ENCODE measurements around the gene TMEM117.

Gene TMEM117

DNA sequence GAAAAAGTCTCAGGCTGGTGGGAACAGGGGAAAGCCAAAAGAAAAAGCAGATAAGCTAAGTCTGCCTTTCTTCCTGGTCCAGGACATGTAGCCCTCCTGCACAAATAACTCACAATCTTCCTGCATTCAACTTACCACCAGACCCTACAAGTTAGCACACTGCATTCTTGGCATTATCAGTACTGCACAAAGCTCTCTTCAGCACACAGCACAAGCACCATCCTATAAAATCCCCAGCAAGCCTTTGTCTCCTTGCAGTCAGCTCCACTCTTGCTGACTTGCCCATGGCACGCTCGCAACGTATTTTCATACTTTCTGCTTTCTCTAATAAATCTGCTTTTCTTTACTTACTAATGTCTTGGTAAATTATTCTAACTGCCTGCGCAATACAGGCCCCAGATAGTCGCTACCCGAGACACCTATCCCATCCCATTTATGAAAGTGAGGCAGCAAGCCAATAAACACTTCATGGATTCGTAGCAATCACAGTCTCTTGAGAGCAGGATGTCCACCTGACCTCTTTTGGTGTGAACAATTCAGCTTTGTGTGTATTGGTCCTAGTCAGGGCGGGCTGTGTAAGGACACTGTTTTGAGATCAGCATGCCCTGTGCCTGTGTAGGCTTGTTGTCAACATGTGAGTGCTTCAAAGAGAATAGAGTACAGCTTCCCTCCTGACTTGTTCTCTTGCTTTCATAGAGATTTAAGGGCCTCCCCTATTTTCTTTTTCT is 49.0 kb downstream of the TMEM117 start:
- Mint-ChIP-seq H3K27me3 (no peaks in the 10 kb centered on the region), H3K4me3 (no peak overlapping the region), H3K4me1 (no peaks in the 10 kb centered on the region), H3K27ac (no peak overlapping the region), H3K36me3 (no peaks in the 10 kb centered on the region), H3K9me3 (no peaks in the 10 kb centered on the region)
- DNase-seq, result no peak
- CTCF ChIA-PET, result interaction anchor here (0.5 to 3.9 kb wide), 2 partner anchors 160 to 441 kb away, joined by 3 to 40 read pairs; no protein-coding TSS in a partner anchor

DNA sequence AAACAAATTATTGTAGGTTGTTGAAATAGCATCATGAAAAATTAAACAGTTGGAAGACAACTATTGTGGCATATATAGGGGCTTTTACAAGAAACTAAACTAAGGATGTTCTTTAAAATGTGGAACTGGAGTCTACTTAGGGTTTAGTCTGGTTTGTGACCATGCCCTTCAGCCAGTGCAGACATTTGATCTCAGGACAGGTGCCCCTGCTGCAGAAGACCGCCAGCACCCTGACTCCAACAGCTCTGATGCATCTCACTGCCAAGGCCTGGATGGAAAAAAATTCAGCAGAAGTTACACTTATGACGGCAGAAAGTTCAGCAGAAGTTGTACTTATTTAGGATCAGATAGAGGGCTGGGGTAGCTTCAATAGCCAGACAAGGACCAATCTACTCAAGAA is 51.5 kb downstream of the TMEM117 start:
- Mint-ChIP-seq H3K4me3 (no peak overlapping the region), H3K4me1 (no peaks in the 10 kb centered on the region), H3K27me3 (no peaks in the 10 kb centered on the region), H3K27ac (no peak overlapping the region), H3K9me3 (no peaks in the 10 kb centered on the region), H3K36me3 (no peaks in the 10 kb centered on the region)
- CTCF ChIA-PET, result no interaction called here
- no peak for DNase-seq

DNA sequence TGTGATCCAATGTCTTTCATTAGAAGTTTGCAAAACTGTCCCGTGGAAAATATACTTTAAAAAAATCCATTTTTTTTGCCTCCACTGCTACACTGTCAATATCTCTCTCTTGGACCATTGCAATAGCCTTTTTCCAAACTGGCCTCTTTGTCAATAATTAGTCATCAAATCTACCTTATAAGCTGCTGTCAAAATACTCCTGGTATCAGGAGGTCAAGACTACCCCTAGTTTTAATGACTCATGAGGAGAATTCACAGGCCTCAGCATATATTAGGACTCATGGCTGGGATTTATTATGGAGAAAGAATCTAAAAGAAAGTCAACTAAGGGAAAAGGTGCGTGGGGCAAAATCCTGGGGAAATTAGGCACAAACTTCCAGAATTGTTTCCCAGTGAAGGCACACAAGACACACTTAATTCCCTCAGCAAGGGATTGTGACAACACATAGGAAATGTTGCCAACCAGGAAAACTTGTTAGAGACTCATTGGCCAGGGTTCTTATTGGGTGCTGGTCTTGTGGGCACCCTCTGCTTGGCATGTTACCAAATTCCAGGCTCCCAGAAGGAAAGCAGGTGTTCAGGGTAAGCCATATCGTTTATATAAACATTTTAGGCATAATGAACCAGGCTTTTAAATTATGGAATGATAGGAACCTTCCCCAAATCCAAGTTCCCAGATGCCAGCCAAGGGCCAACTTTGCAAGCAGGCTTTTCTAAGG is 56.1 kb downstream of the TMEM117 start:
- H3K36me3 Mint-ChIP-seq, result no peaks in the 10 kb centered on the region
- no peaks in the 10 kb centered on the region for H3K4me1 Mint-ChIP-seq
- H3K9me3 Mint-ChIP-seq, result peaks cover 5% of the 10 kb centered on the region
- CTCF ChIA-PET, result interaction anchor here (0.7 kb wide), 1 partner anchor 484 kb away, joined by 3 read pairs; no protein-coding TSS in a partner anchor
- no peak overlapping the region for H3K4me3 Mint-ChIP-seq
- no peak overlapping the region for H3K27ac Mint-ChIP-seq
- H3K27me3 Mint-ChIP-seq, result no peaks in the 10 kb centered on the region
- DNase-seq, result no peak

DNA sequence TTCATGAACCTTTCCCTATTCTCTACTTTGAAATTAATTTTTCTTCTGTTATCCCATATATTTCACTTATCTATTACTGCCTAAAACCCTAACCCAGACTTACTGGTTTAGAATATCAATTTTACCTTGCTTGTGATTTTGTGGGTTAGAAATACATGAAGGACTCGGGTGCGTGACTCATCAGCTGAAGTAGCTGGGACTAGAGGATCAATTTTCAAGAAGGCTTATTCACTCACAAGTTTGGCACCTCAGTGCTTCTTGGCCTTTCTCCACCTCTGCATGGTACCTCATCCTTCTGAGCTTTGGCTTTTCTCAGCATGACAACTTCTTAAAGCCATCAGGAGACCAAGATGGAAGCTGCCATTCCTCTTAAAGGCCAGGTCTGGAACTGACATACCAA is 57.8 kb downstream of the TMEM117 start:
- Mint-ChIP-seq H3K27me3 (no peaks in the 10 kb centered on the region), H3K4me3 (no peak overlapping the region), H3K9me3 (peaks cover 5% of the 10 kb centered on the region), H3K4me1 (no peaks in the 10 kb centered on the region), H3K27ac (no peak overlapping the region), H3K36me3 (no peaks in the 10 kb centered on the region)
- no peak for DNase-seq
- CTCF ChIA-PET, result no interaction called here

DNA sequence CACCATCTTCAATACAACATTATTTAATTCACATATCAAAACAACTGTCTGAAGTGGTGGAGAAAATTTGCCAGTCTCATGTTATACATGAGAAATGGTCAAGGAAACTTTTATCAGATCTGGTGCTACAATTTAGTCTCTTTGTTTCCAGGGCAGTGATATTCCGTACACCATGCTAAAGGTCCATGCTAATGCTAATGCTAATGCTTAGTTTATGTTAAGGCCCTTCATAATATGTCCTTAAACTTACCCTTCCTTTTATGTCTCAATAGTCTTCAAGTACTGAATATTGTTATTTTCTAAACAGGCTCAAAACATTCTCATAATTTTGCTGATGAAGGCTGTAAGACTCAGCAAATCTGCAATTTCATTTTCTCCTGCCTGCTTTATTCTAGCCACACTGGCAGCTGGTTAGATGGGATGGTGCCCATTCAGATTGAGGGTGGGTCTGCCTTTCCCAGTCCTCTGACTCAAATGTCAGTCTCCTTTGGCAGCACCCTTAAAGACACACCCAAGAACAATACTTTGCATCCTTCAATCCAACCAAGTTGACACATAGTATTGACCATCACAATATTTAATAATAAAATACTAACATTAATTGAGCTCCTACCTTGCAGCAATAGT is 59.8 kb downstream of the TMEM117 start:
- Mint-ChIP-seq H3K4me3 (no peak overlapping the region), H3K9me3 (peaks cover 5% of the 10 kb centered on the region), H3K36me3 (no peaks in the 10 kb centered on the region), H3K4me1 (no peaks in the 10 kb centered on the region), H3K27ac (no peak overlapping the region), H3K27me3 (no peaks in the 10 kb centered on the region)
- CTCF ChIA-PET, result no interaction called here
- no peak for DNase-seq

DNA sequence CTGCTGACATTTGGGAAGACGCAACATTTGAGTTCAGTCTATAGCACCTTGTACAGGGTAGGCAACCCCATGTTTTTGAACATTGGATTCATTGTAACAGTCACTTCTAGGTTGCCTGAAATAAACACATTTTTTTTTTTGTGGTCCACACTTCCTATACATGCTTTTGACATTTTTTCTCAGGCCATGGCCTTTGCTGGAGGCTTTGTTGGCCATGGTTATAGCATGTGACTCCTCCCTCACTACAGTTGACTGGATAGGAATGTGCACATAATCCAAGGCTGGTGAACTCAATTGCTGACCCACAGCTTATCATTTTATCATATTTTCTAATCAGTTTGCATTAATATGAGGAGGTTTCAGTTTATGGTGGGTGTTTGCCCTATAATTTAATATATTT is 60.6 kb downstream of the TMEM117 start:
- Mint-ChIP-seq H3K27me3 (no peaks in the 10 kb centered on the region), H3K4me1 (no peaks in the 10 kb centered on the region), H3K4me3 (no peak overlapping the region), H3K27ac (no peak overlapping the region), H3K9me3 (peaks cover 5% of the 10 kb centered on the region), H3K36me3 (no peaks in the 10 kb centered on the region)
- CTCF ChIA-PET, result interaction anchor here (0.7 kb wide), 1 partner anchor 279 kb away, joined by 3 read pairs; no protein-coding TSS in a partner anchor
- DNase-seq, result no peak

DNA sequence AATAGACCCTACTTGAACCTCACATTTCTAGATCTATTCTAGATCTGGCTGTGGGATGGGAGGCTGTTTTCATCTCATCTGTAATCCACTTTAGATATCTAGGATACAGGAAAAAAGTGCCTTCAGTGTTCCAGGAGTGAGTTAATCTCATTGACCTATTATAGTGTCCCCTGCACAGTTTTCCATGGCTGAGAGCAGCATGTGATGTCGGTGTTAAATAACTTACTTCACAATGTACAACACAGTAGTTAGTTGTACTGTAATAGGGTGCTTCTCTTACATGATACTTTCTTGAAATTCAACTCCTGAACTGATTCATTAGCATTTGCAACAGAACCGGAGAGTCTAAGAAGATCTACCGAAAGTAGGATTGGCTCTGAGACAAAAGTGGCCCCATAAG is 62.6 kb downstream of the TMEM117 start:
- CTCF ChIA-PET, result no interaction called here
- H3K27ac Mint-ChIP-seq, result no peak overlapping the region
- H3K4me1 Mint-ChIP-seq, result no peaks in the 10 kb centered on the region
- no peaks in the 10 kb centered on the region for H3K27me3 Mint-ChIP-seq
- no peaks in the 10 kb centered on the region for H3K36me3 Mint-ChIP-seq
- H3K9me3 Mint-ChIP-seq, result no peaks in the 10 kb centered on the region
- DNase-seq, result no peak
- H3K4me3 Mint-ChIP-seq, result no peak overlapping the region

DNA sequence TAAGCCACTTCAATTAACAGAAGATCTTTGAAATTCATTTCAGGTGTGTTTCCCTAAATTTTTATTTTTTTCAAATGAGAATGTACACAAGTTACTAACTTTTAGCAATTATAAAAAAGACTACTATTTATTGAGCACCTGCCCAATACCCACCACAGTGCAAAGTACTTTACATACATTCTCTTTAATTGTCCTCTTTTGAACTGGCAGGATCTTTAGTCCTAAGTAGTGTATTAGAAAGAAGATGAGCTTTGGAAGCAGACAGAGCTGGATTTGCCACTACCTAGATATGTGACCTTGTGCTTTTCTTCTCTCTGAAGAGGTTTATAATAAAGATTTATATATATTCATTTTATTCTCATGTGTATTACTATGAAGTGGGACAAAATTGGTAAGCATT is 63.7 kb downstream of the TMEM117 start:
- Mint-ChIP-seq H3K36me3 (no peaks in the 10 kb centered on the region), H3K9me3 (no peaks in the 10 kb centered on the region), H3K27ac (no peak overlapping the region), H3K4me1 (no peaks in the 10 kb centered on the region), H3K27me3 (no peaks in the 10 kb centered on the region), H3K4me3 (no peak overlapping the region)
- CTCF ChIA-PET, result no interaction called here
- no peak for DNase-seq

DNA sequence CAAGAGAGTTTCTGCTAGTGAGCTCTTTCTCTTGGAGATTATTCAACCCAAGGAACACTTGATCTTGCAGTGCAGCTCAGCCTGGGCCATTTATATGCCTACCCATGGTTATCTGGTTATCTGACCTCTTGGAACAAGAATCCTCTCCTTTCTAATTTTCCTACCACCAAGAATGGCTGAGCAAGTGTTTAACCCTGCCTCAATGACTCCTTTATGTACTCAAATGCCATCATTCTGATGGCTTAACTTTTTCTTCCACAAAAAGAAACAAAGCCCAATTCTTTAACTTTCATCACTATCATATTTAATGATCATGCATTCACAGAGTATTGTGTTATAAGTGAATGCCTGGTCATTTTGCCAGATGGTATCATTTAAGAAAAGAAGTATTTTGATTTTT is 67.8 kb downstream of the TMEM117 start:
- CTCF ChIA-PET, result no interaction called here
- Mint-ChIP-seq H3K27ac (no peak overlapping the region), H3K27me3 (no peaks in the 10 kb centered on the region), H3K4me1 (no peaks in the 10 kb centered on the region), H3K9me3 (no peaks in the 10 kb centered on the region), H3K4me3 (no peak overlapping the region), H3K36me3 (no peaks in the 10 kb centered on the region)
- no peak for DNase-seq

DNA sequence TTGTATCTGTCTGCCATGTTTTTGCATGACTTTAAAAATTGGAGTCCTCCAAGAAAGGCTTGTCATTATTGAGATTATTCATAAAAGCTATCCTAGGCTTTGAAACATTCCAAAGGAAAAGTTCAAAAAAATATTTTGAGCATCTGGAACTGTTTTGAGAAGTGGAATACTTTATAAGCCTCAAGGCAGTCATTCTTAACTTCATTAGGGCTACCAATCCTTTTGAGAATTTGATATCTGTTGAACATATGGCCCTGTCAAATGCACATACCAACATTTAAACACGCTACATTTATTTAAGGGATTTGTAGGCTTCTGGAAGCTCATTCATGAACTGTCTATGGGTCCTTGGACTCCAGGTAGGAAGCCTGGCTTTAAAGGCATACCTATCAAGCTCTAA is 77.0 kb downstream of the TMEM117 start:
- CTCF ChIA-PET, result no interaction called here
- Mint-ChIP-seq H3K9me3 (no peaks in the 10 kb centered on the region), H3K4me3 (no peak overlapping the region), H3K27ac (no peak overlapping the region), H3K27me3 (no peaks in the 10 kb centered on the region), H3K36me3 (no peaks in the 10 kb centered on the region), H3K4me1 (no peaks in the 10 kb centered on the region)
- no peak for DNase-seq

DNA sequence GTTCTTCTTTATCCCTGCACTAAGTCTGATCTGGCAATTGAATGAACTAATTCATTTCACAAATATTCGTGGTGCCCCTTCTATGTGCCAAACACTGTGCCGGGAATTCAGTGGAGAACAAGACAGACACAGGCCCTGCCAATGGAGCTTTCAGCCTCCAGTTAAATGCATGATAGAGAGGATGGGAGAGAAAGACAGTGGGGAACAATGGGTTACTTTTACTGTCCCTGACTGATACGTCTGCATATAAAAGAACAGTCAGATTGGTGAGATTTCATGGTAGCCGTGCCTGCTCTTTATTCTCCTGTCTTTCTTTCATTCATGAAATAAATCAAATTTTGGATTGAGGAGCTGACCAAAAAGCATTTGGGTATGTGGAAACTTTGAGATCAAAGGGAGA is 78.5 kb downstream of the TMEM117 start:
- Mint-ChIP-seq H3K4me3 (no peak overlapping the region), H3K4me1 (no peaks in the 10 kb centered on the region), H3K27ac (no peak overlapping the region), H3K9me3 (no peaks in the 10 kb centered on the region), H3K36me3 (no peaks in the 10 kb centered on the region), H3K27me3 (no peaks in the 10 kb centered on the region)
- CTCF ChIA-PET, result interaction anchor here (1.3 kb wide), 1 partner anchor 23 kb away, joined by 3 read pairs; no protein-coding TSS in a partner anchor
- no peak for DNase-seq

DNA sequence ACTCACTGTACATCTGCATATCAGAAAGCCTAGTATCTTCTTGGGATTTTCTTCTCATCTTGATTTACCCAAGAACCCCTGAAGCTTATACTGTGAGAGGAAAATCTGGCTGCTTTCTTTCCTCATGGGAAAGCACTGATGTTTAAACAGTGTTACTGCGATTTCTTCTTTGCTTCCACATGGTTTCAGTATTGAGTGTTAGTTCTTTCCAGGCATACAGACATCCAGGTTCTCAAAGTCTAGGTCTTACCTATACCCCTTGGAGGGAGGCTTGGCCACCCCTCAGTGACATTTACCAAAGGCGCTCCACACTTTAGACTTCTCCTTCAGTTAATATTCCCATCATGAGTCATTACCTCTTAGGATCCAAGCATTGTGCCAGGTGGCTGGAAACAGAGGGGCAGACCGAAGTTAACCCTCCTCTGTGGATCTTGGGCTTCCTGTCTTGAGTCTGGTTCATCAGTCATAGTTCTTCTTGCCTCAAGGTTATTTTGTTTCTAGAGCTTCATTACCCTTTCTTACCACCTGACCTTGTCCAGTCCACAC is 79.1 kb downstream of the TMEM117 start:
- no peak for DNase-seq
- H3K9me3 Mint-ChIP-seq, result no peaks in the 10 kb centered on the region
- H3K4me3 Mint-ChIP-seq, result no peak overlapping the region
- no peaks in the 10 kb centered on the region for H3K27me3 Mint-ChIP-seq
- H3K36me3 Mint-ChIP-seq, result no peaks in the 10 kb centered on the region
- no peaks in the 10 kb centered on the region for H3K4me1 Mint-ChIP-seq
- H3K27ac Mint-ChIP-seq, result no peak overlapping the region
- CTCF ChIA-PET, result interaction anchor here (1.3 kb wide), 1 partner anchor 22 kb away, joined by 3 read pairs; no protein-coding TSS in a partner anchor

DNA sequence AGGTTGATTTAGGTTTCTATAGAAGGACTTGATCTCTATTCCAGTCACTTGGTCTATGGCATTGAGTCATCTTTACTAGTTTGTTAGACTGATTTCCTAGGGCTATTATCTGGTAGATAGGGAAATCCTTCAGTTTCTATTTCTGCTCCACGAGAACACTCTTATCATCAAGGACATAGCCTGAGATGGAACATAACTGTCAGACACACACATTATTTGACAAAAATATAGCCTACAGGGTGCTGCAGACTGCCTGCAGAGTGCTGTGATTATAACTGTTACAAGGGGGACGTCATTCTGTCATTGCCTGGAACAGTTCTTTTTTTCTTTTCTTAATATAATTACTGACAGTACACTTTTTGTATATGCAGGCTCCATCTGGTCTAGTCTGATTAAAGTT is 82.0 kb downstream of the TMEM117 start:
- no peaks in the 10 kb centered on the region for H3K9me3 Mint-ChIP-seq
- H3K27ac Mint-ChIP-seq, result no peak overlapping the region
- CTCF ChIA-PET, result no interaction called here
- H3K36me3 Mint-ChIP-seq, result no peaks in the 10 kb centered on the region
- no peaks in the 10 kb centered on the region for H3K4me1 Mint-ChIP-seq
- H3K27me3 Mint-ChIP-seq, result no peaks in the 10 kb centered on the region
- no peak for DNase-seq
- no peak overlapping the region for H3K4me3 Mint-ChIP-seq

DNA sequence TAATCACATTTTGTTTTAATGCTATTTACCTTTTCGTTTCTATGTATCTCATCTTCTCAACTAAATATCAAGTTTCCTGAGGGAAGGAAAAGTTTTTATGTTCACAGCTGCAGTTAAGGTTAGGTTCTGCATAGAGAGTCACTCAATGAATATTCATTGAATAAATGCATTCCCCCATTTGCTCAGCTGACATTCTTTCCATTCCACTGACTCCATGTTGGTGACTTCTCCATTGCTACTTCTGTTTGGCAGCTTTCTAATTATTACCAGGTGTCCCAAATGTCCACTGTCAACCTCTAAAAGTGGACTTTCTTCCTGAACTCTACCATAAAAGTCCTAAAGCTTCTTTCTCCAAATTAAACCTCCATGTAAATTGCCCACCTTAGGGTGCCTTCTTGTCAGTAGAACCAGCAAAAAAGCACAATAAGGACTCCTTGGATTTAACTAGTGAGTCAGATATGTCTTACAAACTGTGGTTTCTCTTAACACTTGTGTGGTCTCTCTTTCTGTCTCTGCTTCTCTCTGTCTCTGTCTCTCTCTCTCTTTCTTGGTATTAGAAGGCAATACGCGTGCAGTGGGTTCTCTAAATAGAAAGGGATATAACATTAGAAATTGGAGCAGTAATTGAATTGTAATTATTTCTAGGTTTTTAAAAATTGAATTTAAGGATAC is 85.9 kb downstream of the TMEM117 start:
- CTCF ChIA-PET, result no interaction called here
- DNase-seq, result no peak
- Mint-ChIP-seq H3K27ac (no peak overlapping the region), H3K9me3 (no peaks in the 10 kb centered on the region), H3K36me3 (no peaks in the 10 kb centered on the region), H3K4me1 (no peaks in the 10 kb centered on the region), H3K27me3 (no peaks in the 10 kb centered on the region), H3K4me3 (no peak overlapping the region)
